Suppressor macrophage (primary cell): ENCODE measurements around the gene TMEM100.

Experiments
- DNase-seq, 4 experiments: peaks; one replicate each; pipeline ENCODE4 v3.0.0-alpha.2; 2020 to 2022
- total RNA-seq, 17 experiments: gene quantifications; one replicate each; lab custom pipeline; 2026; ENCODE audit warnings: mixed read lengths in 6 of 17, inconsistent platforms in 3 of 17; lab: John Stamatoyannopoulos, UW

Gene TMEM100, protein sequence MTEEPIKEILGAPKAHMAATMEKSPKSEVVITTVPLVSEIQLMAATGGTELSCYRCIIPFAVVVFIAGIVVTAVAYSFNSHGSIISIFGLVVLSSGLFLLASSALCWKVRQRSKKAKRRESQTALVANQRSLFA
- 0 to 1.7 (median 0) reads per million in 17 experiments for total RNA-seq

- no peak for DNase-seq
These were observed at the start of gene TMEM100 for GRCh38 chr17:55722742-55723487. Gene TMEM100 (minus strand): TSS chr17:55722864. CDS start chr17:55721070, 1,794 bp downstream.

DNA sequence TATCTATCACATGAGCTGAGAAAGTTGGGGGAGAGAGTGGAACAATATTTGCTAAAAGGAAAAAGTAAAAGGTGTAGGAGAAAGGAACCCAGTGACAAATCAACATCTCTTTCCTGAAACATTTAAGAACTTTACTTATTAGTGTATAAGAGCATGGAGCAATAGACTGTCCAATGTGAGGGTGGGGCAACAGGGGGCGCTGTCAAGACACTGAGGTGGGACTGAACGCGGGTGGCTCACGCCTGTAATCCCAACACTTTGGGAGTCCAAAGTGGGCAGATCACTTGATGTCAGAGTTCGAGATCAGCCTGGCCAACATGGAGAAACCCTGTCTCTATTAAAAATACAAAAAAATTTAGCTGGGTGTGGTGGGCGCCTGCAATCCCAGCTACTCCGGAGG is 49.4 kb upstream of the TMEM100 start:
- no peak for DNase-seq

- peak; percentile 16 to 62 (median 34) for DNase-seq
These were observed 47.7 kb upstream of the TMEM100 start for GRCh38 chr17:55770196-55770870.

DNA sequence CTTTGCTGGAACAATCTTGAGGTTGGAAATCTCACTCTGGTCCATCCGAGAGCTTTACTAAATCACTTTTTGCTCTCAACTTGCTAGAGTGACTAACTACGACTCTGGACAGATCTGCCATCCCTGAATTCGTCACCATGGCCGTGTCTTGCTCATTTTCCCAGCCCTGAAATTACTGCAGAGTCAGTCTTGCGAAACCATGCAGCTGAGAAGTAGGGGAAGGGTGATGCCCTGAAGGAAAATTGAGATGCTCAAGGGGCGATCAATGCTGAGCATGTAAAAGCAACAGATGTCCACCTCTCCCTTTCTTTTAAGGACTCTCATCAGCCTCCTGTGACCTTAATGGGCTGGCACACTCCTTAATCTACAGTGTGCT is 46.9 kb upstream of the TMEM100 start:
- peak; percentile 42 to 72 (median 66) for DNase-seq

- DNase-seq = no peak
These were observed 46.4 kb upstream of the TMEM100 start for GRCh38 chr17:55768936-55769624.

DNA sequence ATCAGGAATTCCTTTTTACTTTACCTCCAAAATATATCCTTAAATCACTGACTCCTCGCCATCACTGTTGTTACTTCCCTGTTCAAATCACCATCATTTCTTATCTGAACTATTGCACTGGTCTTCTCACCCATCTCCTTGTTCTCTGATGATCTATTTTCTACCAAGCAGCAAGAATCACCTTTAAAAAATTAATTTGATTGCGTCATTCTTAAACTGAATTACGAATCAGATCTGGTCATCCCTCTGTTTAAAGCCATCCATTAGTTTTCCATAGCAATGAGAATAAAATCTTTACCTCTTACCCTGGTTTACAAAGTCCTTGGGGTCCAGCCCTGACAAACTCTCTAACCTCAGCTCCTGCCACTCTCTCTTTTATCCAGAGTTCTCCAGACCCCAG is 42.8 kb upstream of the TMEM100 start:
- DNase-seq = no peak

DNA sequence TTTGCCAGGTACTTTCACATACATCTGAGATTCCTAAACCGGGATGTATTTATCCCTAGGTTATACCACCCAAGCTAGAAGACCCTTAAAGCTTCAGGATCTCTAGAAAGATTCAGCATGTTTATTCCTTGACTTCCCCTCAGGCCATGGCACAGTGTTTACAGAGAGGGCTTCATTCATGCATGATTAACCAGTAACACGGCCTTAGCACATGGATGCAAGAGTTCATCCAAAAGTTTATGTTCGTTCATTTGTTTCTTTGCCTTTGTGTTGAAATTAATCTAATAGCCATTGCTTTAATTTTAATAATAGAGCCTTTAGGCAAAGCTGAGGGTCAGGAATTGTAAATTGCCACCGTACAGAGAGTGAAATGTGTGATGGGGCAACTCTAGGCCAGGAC is 41.9 kb upstream of the TMEM100 start:
- no peak for DNase-seq

DNA sequence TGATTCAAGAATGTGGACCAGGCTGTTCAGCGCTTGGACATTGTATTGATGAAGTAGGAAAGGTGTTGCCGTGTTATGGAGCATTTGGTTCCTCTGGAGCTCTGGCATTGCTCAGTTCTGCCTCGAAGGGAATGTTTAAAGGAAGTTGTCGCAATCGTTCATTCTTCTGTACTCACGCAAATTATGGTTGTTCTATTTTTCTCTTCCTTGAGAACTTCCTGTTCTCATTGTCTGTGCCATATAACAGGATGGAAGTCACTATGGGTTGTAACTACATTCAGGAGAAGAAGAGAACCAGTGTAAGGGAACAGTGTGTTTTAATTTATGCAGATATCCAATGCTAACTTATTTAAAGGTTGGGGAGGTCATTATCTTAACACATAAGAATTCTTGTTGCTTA is 41.2 kb upstream of the TMEM100 start:
- peak; percentile 40 to 78 (median 66) for DNase-seq

GRCh38 chr17:55762086-55762858 is 39.6 kb upstream of the TMEM100 start:
- DNase-seq = no peak

GRCh38 chr17:55760643-55761355 is 38.1 kb upstream of the TMEM100 start:
- DNase-seq = no peak

GRCh38 chr17:55758171-55758570 is 35.5 kb upstream of the TMEM100 start:
- no peak for DNase-seq

GRCh38 chr17:55757659-55758058 is 35.0 kb upstream of the TMEM100 start:
- no peak for DNase-seq

- no peak for DNase-seq
These were observed 34.0 kb upstream of the TMEM100 start for GRCh38 chr17:55756689-55757088.

DNA sequence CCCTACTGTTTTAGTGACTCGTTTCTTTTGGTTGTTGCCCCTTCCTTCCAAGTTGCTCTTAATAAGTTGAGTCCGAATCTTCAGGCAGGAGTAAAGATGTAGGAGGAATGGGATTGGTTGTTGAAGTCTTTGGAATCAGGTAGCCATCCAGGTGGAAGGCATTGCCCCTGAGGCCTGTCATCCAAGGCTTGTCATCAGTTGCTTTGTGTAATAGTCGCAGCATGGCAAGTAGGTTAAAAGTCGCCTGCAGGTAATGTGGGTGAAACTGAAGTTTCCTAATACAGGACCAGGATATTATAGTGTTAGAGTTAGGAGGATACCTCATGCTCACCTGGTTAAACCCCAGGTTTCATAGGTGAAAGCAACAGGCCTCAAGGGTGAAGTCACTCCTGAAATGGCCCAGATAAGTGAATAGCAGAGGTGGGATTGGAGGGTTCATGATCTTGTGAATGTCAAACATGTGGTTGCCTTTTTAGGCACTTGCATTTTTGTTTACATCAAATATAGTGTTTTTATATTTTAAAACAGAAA is 29.1 kb upstream of the TMEM100 start:
- no peak for DNase-seq

GRCh38 chr17:55750750-55751657 is 28.3 kb upstream of the TMEM100 start, which contains the start of gene PCTP:
Gene PCTP (plus strand): TSS chr17:55751051. CDS start chr17:55751104, 53 bp downstream.
- DNase-seq = peak; percentile 96 to 98 (median 98)

DNA sequence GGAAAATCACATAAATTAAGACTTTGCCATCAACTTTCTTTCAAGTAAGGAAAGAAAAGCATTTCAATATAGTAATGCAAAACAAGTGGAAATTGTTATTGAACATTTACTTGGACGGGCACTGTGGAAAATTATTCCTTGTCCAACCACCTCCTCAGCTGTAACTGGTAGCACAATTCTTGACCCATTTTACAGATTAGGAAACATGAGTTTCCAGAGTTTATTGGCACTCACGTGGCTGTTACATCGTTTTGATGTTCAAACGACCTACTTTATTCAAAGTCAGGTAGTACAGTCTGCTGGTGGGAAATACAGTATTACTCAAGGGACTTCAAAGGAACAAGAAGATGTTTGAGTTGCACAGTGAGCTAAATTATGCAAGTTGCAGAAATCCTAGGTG is 27.3 kb upstream of the TMEM100 start:
- DNase-seq = no peak

DNA sequence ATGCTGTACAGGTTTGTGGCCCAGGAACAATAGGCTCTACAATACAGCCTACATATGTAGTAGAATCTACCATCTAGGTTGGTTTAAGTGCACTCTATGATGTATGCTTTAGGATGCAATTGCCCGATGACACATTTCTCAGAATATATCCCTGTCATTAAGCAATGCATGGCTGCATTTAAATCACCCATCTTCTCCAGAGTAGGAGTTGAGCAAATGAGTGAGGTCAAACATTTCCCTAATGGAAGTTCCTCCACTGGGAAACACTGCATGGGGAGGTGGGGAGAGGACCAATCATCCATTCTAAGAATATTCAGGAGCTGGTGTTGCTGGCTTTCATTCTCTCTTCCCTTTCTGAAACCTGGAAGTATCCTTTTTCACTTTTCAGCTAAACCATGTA is 26.2 kb upstream of the TMEM100 start:
- peak in 1 of 4 experiments; percentile 6 for DNase-seq

DNA sequence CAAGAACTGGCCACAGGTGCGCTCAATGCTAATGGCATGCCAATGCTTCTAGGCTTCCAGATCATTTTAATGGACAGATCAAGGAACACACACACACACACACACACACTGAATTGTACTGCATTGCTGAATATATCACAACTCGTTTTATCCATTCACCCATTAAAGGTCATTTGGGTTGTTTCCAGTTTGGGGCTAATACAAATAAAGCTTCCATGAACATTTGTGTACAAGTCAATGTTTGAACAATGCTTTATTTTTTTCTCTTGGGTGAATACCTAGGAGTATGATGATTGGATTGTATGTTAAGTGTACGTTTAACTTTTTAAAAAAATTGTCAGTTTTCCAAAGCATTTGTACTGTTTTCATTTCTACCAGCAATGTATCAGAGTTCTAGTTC is 24.5 kb upstream of the TMEM100 start:
- DNase-seq = no peak

- no peak for DNase-seq
These were observed 23.8 kb upstream of the TMEM100 start for GRCh38 chr17:55746466-55746865.

DNA sequence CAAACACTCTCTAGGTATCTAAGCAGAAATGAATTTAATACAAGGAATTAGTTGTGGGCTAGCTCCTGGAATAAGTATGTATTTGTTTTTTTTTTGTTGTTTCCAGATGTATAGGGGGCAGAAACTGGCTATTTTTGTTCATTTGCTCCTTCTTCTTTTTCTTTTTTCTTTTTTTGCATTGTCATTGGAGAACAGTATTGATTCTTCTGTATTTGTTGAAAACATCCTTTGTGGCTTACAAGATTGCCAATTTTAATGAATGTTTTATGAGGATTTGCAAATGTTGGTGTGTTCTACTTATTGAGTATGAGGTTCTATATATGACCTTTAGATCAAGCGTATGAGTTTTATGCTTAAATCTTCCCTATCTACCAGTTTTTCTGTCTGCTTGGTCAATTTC is 22.6 kb upstream of the TMEM100 start:
- no peak for DNase-seq
